K562 (cell line): ENCODE measurements around the gene ANKRD34A. TPM values are rescaled to one million over a fixed set of nuclear protein-coding genes. Genes with fewer than 3 reads are reported as not detected.
A peak's percentile ranks its signal among the peaks of the same experiment; 100 is the strongest.

Experiments
- ATAC-seq: fragments of 200-7000 bp; cut with Tn5 transposase; 3 replicates; pipeline ENCODE4 v1.9.1; 2020; ENCODE audit warnings: moderate library complexity
- BruUV-seq: library from RNA; stranded (reverse); fragments of 400-500 nt; replicated peaks from 2 replicates; lab custom pipeline; 2021; lab: Mats Ljungman, UMichigan
- CTCF ChIA-PET: fragments of 300-600 bp; formaldehyde crosslinking; extraction: SDS; loops from one replicate; lab custom pipeline; 2021; ENCODE audit warnings: low intra/inter-chr PET ratio; lab: Yijun Ruan, JAX
- POLR2A ChIA-PET: fragments of 300-600, 350-650 bp; sonication (Branson Sonifier 250); formaldehyde crosslinking; extraction: SDS; loops from one replicate; lab custom pipeline; 2021; ENCODE audit warnings: antibody characterized with exemption, inconsistent platforms; lab: Yijun Ruan, JAX
- DNase-seq, 4 experiments: peaks; one replicate each; pipeline versions ENCODE4 v3.0.0 to v3.0.0-alpha.2; 2011 to 2018; ENCODE audit warnings: low spot score in 3 of 4, mixed read lengths in 3 of 4; ENCODE audit errors: extremely low read depth in 1 of 4
- FAIRE-seq: peaks from 2 replicates; lab custom pipeline; 2011; peaks lifted over from hg19 to GRCh38; lab: Jason Lieb, UNC
- H2AFZ ChIP-seq: 2 replicates; pipeline ENCODE4 v1.6.0; 2011; ENCODE audit warnings: low read depth, low read length, control low read depth, inconsistent platforms
- H3K27ac ChIP-seq: fragments of 200-600 bp; 3 replicates; pipeline ENCODE4 v1.8.0; 2011; ENCODE audit warnings: low read depth, mild to moderate bottlenecking, control low read depth, inconsistent platforms, low read length, moderate library complexity, mixed read lengths; ENCODE audit errors: extremely low read depth
- H3K27me3 ChIP-seq, 2 experiments: fragments of 300-600 bp in 1 of 2; 2 replicates in 1 of 2; 3 replicates in 1 of 2; pipeline versions ENCODE4 v1.6.0 to v1.8.0; 2011; ENCODE audit warnings: inconsistent platforms in 2 of 2, low read length in 2 of 2, mild to moderate bottlenecking in 1 of 2, mixed read lengths in 1 of 2, moderate library complexity in 1 of 2; ENCODE audit not compliant: control insufficient read depth in 2 of 2, insufficient read depth in 2 of 2
- H3K36me3 ChIP-seq: fragments of 300-600 bp; 3 replicates; pipeline ENCODE4 v1.8.0; 2011; ENCODE audit warnings: mild to moderate bottlenecking, low read length, inconsistent platforms; ENCODE audit not compliant: control insufficient read depth, insufficient read depth
- H3K4me1 ChIP-seq, 2 experiments: fragments of 200-600 bp in 1 of 2; replicated peaks in 1 of 2; 2 replicates in 1 of 2; 3 replicates in 1 of 2; pipeline versions ENCODE4 v1.5.1 to v1.8.0; 2011; ENCODE audit warnings: inconsistent platforms in 2 of 2, low read length in 2 of 2, mild to moderate bottlenecking in 1 of 2, mixed read lengths in 1 of 2, moderate library complexity in 1 of 2; ENCODE audit not compliant: control insufficient read depth in 2 of 2, insufficient read depth in 2 of 2
- H3K4me2 ChIP-seq: 2 replicates; pipeline ENCODE4 v1.6.1; 2011; ENCODE audit warnings: low read length, control low read depth, inconsistent platforms, mixed read lengths; ENCODE audit not compliant: insufficient read depth
- H3K4me3 ChIP-seq: fragments of 200-600 bp; sonication (generic), shearing (Covaris generic); 2 replicates; pipeline ENCODE4 v1.5.1; 2016; ENCODE audit warnings: control low read depth, inconsistent platforms
- H3K79me2 ChIP-seq: fragments of 200-600 bp; 3 replicates; pipeline ENCODE4 v1.8.0; 2011; ENCODE audit warnings: low read length, inconsistent platforms; ENCODE audit not compliant: control insufficient read depth, insufficient read depth
- H3K9ac ChIP-seq, 2 experiments: 2 replicates each; pipeline versions ENCODE4 v1.6.0 to v1.6.1; 2011; ENCODE audit warnings: low read depth in 2 of 2, low read length in 2 of 2, control low read depth in 1 of 2, inconsistent platforms in 1 of 2, mild to moderate bottlenecking in 1 of 2, mixed read lengths in 1 of 2; ENCODE audit not compliant: insufficient read depth in 1 of 2
- H3K9me1 ChIP-seq: one replicate; pipeline ENCODE4 v1.6.0; 2011; ENCODE audit warnings: inconsistent platforms, mild to moderate bottlenecking, low read length, moderate library complexity; ENCODE audit not compliant: control insufficient read depth, insufficient read depth
- H3K9me3 ChIP-seq: replicated peaks from 2 replicates; pipeline ENCODE4 v1.5.1; 2011; ENCODE audit warnings: low read depth, low read length, inconsistent platforms; ENCODE audit not compliant: control insufficient read depth, insufficient read depth
- H4K20me1 ChIP-seq: replicated peaks from 2 replicates; pipeline ENCODE4 v1.6.1; 2011; ENCODE audit warnings: low read length, inconsistent platforms, mixed read lengths; ENCODE audit not compliant: control insufficient read depth, insufficient read depth
- CEBPG ChIP-seq, 3 experiments: fragments of 200-800 bp in 1 of 3; sonication (Bioruptor generic) in 1 of 3; sonication (generic) in 1 of 3; formaldehyde crosslinking in 1 of 3; IDR thresholded peaks in 2 of 3; conservative IDR thresholded peaks in 1 of 3; 2 replicates each; pipeline versions ENCODE4 v1.6.1 to v1.8.0; 2016 to 2022; ENCODE audit warnings: missing compliant biosample characterization in 2 of 3, missing genetic modification characterization in 2 of 3, mild to moderate bottlenecking in 1 of 3, missing genetic modification reagents in 1 of 3
- ESRRB ChIP-seq: fragments of 250-450 bp; sonication (Bioruptor Pico); IDR thresholded peaks from 2 replicates; pipeline ENCODE4 v1.5.0; 2020; ENCODE audit warnings: mild to moderate bottlenecking, moderate library complexity, borderline replicate concordance
- ZNF778 ChIP-seq: fragments of 450-650 bp; formaldehyde crosslinking; IDR thresholded peaks from 2 replicates; pipeline ENCODE4 v1.4.0; 2020; ENCODE audit warnings: mild to moderate bottlenecking, moderate library complexity
- WGBS: fragments of 100-300 bp; shearing (Covaris generic); methylation state at CpG from one replicate; pipeline ENCODE4 v1.1.6; 2016; ENCODE audit warnings: low coverage, mixed read lengths; ENCODE audit not compliant: insufficient coverage; ENCODE audit errors: missing lambda C conversion rate; 5-methylcytosine and 5-hydroxymethylcytosine counted together
- in situ Hi-C: fragments of 300-500 bp; cut with MboI; formaldehyde crosslinking; loops from 4 replicates; pipeline ENCODE4 v1.15.0; 2018; ENCODE audit warnings: inconsistent platforms, mixed read lengths
- intact Hi-C: fragments of 100-400 bp; cut with micrococcal nuclease; formaldehyde crosslinking; loops from 2 replicates; pipeline ENCODE4 v1.14.2; 2022
- polyA plus RNA-seq, 8 experiments: library from polyadenylated mRNA; depleted of rRNA in 4 of 8; stranded (reverse) in 5 of 8; unstranded in 3 of 8; fragments of >200 nt; fragmentation: Nextera tagmentation in 2 of 8; fragmentation: Illumina TruSeq in 1 of 8; extraction: Ambion mirVana in 2 of 8; extraction: Trizol in 1 of 8; gene quantifications; 2 replicates each; pipeline versions ENCODE4 v1.2.1 to v1.2.3, GENCODE V29; 2011 to 2014; ENCODE audit warnings: inconsistent platforms in 1 of 8, missing spikeins in 1 of 8
- total RNA-seq, 7 experiments: library from RNA; depleted of rRNA in 6 of 7; stranded (reverse); fragments of >200 nt in 6 of 7; fragmentation: Illumina TruSeq in 2 of 7; extraction: Trizol in 2 of 7; gene quantifications; 2 replicates each; pipeline versions ENCODE4 v1.2.1 to v1.2.3, GENCODE V29; 2011 to 2021; ENCODE audit warnings: low replicate concordance in 1 of 7
- TF ChIP-seq, protein P1 (sequence below), 2 experiments: IDR thresholded peaks in 1 of 2; conservative IDR thresholded peaks in 1 of 2; 2 replicates each; pipeline ENCODE4 v1.6.1; 2016; ENCODE audit warnings: low read depth in 2 of 2, mild to moderate bottlenecking in 1 of 2, missing compliant biosample characterization in 1 of 2, missing genetic modification characterization in 1 of 2, moderate library complexity in 1 of 2
- TF ChIP-seq, protein P2 (sequence below): fragments of 450-650 bp; IDR thresholded peaks from 2 replicates; pipeline ENCODE4 v1.6.1; 2016
- TF ChIP-seq, protein P3 (sequence below), 2 experiments: fragments of 450-650 bp; conservative IDR thresholded peaks; 2 replicates each; pipeline ENCODE4 v1.6.1; 2017; ENCODE audit warnings: mild to moderate bottlenecking in 2 of 2, moderate library complexity in 2 of 2
- TF ChIP-seq, protein P4 (sequence below): fragments of 450-650 bp; IDR thresholded peaks from 2 replicates; pipeline ENCODE4 v1.6.1; 2018; ENCODE audit warnings: mild to moderate bottlenecking, low read depth; ENCODE audit not compliant: partially characterized antibody

The ANKRD34A gene
- total and polyA plus RNA-seq, 9 of the 15 experiments (the other 6 are each of a cell fraction or from before 2014, with no cell fraction given) = 0.06 to 1.6 (median 0.43) TPM

DNA sequence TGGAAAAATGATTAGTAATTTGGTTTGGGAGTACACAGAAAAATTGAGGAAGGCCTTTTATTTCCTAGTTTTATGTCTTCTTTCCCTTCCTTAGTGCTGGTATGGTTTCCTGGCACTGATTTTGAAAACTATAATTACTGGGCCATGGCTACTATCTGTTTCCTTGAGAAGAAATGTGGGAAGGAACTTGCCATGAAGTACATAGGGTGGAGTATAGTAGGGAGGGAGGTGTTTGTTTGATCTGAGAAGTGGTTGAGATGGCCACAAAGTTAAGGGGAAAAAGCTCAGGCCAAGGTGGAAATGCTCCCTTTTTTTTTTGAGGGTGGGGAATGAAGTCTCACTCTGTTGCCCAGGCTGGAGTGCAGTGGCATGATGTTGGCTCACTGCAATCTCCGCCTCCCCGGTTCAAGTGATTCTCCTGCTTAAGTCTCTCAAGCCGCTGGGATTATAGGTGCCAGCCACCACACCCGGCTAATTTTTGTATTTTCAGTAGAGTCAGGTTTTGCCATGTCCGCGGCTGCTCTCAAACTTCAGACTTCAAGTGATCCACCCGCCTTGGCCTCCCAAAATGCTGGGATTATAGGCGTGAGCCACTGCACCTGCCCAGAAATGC, 45.9 kb upstream of the ANKRD34A start (continued):
- TF ChIP-seq, protein P1, sequence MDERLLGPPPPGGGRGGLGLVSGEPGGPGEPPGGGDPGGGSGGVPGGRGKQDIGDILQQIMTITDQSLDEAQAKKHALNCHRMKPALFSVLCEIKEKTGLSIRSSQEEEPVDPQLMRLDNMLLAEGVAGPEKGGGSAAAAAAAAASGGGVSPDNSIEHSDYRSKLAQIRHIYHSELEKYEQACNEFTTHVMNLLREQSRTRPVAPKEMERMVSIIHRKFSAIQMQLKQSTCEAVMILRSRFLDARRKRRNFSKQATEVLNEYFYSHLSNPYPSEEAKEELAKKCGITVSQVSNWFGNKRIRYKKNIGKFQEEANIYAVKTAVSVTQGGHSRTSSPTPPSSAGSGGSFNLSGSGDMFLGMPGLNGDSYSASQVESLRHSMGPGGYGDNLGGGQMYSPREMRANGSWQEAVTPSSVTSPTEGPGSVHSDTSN (CRISPR knock-in tag; IDR thresholded peaks at IDR 0.05; ENCODE audit: low read depth) = no peak
- TF ChIP-seq, protein P1 (tag; conservative IDR thresholded peaks at IDR 0.05; ENCODE audit: low read depth) = no peak
- TF ChIP-seq ESRRB (CRISPR knock-in tag) = no peak

DNA sequence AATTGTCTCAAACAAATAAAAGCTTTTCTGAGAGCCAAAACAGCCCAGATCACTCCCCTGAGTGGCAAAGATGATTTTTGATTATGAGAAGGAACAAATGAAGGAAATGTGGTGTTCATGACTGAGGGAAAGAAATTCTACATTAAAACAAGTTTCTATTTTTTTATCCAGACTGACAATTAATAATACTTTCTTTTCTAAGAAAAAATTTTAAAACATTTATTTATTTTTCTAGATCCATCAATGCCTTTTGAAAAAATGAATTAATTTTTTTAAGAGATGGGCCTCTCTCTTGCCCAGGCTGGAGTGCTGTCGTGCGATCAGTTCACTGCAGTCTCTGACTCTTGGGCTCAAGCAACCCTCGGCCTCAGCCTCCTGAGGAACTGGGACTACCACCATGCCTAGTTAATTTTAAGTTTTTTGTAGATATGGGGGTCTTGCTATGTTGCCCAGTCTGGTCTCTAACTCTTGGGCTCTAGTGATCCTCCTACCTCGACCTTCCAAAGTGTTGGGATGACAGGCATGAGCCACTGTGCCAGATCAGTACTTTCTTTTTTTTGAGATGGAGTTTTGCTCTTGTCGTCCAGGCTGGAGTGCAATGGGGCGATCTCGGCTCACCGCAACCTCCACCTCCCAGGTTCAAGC, 43.2 kb upstream of the ANKRD34A start:
- no peaks in the 10 kb centered on the region for H3K36me3 ChIP-seq
- intact Hi-C loops = loop anchor here (1.0 to 2.0 kb wide), 4 partner anchors 11 to 115 kb away; partner anchors contain the start of gene TXNIP
- FAIRE-seq = no peak
- H3K9me3 ChIP-seq = no peaks in the 10 kb centered on the region
- no peaks in the 10 kb centered on the region for H3K27me3 ChIP-seq
- H3K4me1 ChIP-seq = peaks cover 11 to 14% of the 10 kb centered on the region in 2 experiments
- no peak overlapping the region for H3K4me2 ChIP-seq
- H4K20me1 ChIP-seq = no peaks in the 10 kb centered on the region
- H2AFZ ChIP-seq = peak overlapping the region; percentile 61
- H3K27ac ChIP-seq = peak overlapping the region; percentile 94; the same call in 2 of the 3 replicates
- peak overlapping the region; percentile 70 to 77; a peak in 3 of 4 replicates for H3K9ac ChIP-seq
- 71% methylated on average over 6 of the region's 8 CpGs for WGBS
- DNase-seq = no peak
- CTCF ChIA-PET = interaction anchor here (0.9 to 3.6 kb wide), 5 partner anchors 11 to 162 kb away, joined by 4 to 37 read pairs (median 6); partner anchors contain the start of genes NUDT17 and TXNIP
- in situ Hi-C loops = no loop called here
- H3K4me3 ChIP-seq = no peak overlapping the region
- no peaks in the 10 kb centered on the region for H3K9me1 ChIP-seq
- H3K79me2 ChIP-seq = no peaks in the 10 kb centered on the region
- no TSS peak for BruUV-seq
- no peak for ATAC-seq
- POLR2A ChIA-PET = interaction anchor here (0.8 to 2.4 kb wide), 8 partner anchors 10 to 162 kb away, joined by 3 to 22 read pairs (median 6); partner anchors contain the start of genes HJV, NUDT17 and TXNIP
- no peak for TF ChIP-seq ZNF778
- TF ChIP-seq, protein P2, sequence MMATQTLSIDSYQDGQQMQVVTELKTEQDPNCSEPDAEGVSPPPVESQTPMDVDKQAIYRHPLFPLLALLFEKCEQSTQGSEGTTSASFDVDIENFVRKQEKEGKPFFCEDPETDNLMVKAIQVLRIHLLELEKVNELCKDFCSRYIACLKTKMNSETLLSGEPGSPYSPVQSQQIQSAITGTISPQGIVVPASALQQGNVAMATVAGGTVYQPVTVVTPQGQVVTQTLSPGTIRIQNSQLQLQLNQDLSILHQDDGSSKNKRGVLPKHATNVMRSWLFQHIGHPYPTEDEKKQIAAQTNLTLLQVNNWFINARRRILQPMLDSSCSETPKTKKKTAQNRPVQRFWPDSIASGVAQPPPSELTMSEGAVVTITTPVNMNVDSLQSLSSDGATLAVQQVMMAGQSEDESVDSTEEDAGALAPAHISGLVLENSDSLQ = no peak
- TF ChIP-seq, protein P3, sequence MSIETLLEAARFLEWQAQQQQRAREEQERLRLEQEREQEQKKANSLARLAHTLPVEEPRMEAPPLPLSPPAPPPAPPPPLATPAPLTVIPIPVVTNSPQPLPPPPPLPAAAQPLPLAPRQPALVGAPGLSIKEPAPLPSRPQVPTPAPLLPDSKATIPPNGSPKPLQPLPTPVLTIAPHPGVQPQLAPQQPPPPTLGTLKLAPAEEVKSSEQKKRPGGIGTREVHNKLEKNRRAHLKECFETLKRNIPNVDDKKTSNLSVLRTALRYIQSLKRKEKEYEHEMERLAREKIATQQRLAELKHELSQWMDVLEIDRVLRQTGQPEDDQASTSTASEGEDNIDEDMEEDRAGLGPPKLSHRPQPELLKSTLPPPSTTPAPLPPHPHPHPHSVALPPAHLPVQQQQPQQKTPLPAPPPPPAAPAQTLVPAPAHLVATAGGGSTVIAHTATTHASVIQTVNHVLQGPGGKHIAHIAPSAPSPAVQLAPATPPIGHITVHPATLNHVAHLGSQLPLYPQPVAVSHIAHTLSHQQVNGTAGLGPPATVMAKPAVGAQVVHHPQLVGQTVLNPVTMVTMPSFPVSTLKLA (conservative IDR thresholded peaks at IDR 0.05) = 0 out of 4 replicates have a peak, but pooled peaks of 1 of the 2 experiments have one; percentile 33
- TF ChIP-seq, protein P4, sequence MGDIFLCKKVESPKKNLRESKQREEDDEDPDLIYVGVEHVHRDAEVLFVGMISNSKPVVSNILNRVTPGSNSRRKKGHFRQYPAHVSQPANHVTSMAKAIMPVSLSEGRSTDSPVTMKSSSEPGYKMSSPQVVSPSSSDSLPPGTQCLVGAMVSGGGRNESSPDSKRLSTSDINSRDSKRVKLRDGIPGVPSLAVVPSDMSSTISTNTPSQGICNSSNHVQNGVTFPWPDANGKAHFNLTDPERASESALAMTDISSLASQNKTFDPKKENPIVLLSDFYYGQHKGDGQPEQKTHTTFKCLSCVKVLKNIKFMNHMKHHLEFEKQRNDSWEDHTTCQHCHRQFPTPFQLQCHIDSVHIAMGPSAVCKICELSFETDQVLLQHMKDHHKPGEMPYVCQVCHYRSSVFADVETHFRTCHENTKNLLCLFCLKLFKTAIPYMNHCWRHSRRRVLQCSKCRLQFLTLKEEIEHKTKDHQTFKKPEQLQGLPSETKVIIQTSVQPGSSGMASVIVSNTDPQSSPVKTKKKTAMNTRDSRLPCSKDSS = no peak
- TF ChIP-seq CEBPG (CRISPR knock-in tag; IDR thresholded peaks at IDR 0.05) = no peak
- peak in 1 of 2 experiments; percentile 5; a peak in 1 of 4 replicates for TF ChIP-seq CEBPG (tag; conservative IDR thresholded peaks at IDR 0.05 in 1 of 2, IDR thresholded peaks at IDR 0.05 in 1 of 2)
